GM21825 (cell line): ENCODE data around the gene ZXDC.

Experiments
- ATAC-seq: cut with Tn5 transposase; IDR thresholded peaks from one replicate; pipeline ENCODE4 v1.9.1; 2021; ENCODE audit warnings: mild to moderate bottlenecking, moderate library complexity; ENCODE audit not compliant: unreplicated experiment

ZXDC gene

DNA sequence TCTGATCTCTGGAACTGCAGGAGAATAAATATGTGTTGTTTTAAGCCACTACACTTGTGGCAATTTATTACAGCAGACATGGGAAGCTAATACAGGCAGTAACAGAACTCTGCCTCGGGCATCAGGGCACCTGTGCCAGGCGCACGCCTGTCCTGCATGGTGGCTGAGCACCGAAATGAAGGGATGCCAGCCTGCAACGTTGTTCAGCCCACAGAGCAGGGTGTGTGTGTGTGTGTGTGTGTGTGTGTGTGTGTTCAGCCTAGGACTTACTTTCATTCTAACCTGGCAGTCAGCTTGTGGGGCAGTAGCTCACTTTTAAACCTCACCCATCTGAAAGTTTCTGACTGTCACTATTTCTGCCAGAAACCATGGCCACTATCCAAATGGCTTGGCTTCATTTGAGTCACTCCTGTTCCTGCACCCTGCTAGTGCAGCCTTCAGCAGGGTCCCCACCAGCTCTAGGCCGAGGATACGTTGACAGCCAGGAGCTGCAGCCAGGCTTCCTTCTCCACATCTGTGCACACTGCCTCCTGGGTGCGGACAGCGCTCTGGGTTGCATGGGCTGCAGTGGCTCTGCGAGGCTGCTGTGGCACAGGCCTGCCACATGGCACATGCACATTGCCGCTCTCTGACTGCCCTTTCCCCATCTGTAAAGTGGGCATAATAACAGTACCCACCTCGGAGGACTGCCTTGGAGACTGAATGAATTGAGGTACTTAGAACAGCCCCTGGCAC lies 37.4 kb upstream of the ZXDC start:
- ATAC-seq = no peak

GRCh38 chr3:126512026-126512425 lies 36.3 kb upstream of the ZXDC start:
- ATAC-seq = no peak

GRCh38 chr3:126511291-126511690 lies 35.6 kb upstream of the ZXDC start:
- no peak for ATAC-seq

DNA sequence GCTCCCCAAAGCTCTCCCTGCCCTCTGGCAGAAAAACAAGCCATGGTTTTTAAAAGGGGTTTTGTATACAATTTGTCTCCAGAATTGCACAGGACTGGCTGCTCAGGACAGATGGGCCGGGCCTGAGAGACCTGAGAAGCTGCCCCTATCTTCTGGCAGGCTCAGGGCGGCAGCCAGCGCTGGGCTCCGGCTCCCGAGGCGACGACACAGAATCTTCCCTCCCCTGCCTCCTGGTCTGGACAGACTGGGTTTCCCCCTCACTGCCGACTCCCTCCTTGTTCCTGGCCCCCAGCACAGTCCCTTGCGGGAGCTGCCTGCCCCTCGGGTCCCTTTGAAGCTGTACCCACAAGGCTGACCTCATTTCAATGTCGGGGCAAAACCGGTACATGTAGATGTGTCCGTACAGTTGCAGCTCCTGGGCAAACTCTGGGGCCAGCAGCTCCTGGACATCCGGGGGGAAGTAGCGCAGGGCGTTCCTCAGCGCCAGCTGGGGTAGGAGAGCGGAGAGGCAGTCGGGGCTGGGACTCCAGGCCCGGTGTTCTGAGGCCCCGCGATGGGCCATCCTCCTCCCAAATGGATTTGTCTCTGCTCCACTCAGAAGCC lies 34.7 kb upstream of the ZXDC start:
- ATAC-seq = no peak

GRCh38 chr3:126509597-126510307 lies 34.1 kb upstream of the ZXDC start:
- no peak for ATAC-seq

GRCh38 chr3:126508564-126508964 lies 32.9 kb upstream of the ZXDC start:
- ATAC-seq = no peak

DNA sequence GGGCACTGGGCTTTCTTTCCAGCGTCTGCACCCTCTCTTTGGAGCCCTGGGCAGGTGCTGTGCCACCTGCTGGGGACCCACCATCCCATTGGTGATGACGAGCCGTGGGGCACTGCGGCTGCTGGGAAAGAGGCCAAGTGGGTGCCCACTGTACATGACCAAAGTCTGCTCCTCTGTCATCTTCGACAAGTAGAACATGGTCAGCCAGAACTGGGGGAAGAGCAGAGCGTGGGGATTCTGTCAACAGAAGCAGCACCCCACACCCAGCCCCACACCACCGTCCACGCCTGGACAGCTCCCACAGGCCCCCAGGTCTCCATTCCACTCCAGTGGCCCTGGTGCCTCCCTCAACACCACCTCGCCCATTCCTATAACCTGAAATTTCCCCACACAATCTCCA lies 32.2 kb upstream of the ZXDC start:
- no peak for ATAC-seq

- ATAC-seq = no peak
Observed at GRCh38 chr3:126503701-126504100, 28.0 kb upstream of the ZXDC start.

DNA sequence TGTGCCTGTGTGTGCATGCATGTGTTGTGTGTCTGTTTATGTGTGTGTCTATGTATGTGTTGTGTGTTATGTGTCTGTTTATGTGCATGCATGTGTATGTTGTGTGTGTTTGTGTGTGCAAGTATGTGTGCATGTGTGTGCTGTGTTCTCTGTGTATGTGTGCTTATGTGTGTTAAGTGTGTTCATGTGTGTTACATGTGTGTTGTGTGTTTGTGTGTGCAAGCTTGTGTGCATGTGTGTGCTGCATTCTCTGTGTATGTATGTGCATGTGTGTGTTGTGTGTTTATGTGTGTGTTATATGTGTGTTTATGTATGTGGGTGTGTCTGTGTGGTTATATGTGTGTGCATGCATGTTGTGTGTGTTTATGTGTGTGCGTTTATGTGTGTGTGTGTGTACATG lies 27.0 kb upstream of the ZXDC start:
- no peak for ATAC-seq

GRCh38 chr3:126501736-126502135 lies 26.0 kb upstream of the ZXDC start:
- ATAC-seq = no peak

DNA sequence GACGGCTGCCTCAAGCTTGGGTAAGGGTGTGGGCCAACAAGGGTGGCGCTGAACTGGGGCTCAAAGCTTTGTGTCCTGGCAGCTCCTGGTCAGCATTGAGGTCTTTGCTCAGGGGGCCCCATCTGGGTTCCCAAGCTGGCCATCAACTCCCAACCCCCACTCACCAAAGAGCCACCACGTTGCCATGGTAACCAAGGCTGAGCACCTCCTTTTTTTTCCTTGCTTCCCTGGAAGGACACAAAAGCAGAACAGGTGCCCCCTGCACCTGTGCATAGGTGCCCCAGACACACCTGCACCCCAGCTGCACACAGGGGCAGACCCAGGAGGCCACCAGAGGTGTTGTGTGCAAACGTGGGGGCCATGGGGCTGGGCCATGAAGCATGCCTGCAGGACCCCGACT lies 25.4 kb upstream of the ZXDC start:
- no peak for ATAC-seq

DNA sequence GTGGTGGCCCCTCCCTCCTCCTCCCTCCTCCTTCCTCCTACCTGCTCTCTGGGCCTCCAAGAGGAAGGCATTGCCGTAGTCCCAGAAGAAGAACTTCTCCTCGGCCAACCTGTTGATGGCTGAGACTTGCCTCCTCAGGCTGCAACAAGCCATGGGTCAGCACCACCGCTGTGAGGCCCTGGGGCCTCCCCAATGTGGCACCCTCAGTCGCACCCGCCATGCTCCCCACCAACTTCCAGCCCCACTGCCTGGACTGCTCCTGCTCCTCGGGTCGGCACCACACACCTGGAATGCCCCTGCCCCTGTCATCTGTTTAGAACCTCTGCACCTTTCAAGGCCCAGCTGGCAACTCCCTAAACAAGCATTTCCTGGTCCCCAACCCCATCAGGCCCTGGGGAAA lies 24.3 kb upstream of the ZXDC start:
- ATAC-seq = no peak

- no peak for ATAC-seq
Observed at GRCh38 chr3:126499401-126499800, 23.7 kb upstream of the ZXDC start.

- no peak for ATAC-seq
Observed at GRCh38 chr3:126498929-126499328, 23.2 kb upstream of the ZXDC start.

- ATAC-seq = no peak
Observed at GRCh38 chr3:126498461-126498860, 22.8 kb upstream of the ZXDC start.

DNA sequence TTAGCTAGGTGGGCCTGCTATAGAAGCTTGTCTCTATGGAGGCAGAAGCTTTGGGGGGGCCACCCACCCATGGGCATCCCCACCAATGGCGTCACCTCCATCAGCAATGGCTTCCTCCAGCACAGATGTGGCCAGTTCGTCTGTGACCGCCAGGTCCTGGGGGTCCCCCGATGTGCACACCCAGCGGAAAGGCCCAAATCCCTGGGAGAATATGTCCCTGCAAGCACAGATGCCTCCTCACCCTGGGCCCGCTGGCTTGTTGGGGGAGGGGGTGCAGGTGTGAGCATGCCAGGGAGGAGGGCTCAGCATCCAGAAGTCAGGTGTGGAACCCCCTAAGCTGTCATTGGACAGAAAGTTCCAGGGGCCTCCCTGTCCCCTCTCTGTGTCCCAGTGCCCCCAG lies 22.3 kb upstream of the ZXDC start:
- ATAC-seq = no peak

GRCh38 chr3:126496894-126497850 lies 21.5 kb upstream of the ZXDC start:
- no peak for ATAC-seq

DNA sequence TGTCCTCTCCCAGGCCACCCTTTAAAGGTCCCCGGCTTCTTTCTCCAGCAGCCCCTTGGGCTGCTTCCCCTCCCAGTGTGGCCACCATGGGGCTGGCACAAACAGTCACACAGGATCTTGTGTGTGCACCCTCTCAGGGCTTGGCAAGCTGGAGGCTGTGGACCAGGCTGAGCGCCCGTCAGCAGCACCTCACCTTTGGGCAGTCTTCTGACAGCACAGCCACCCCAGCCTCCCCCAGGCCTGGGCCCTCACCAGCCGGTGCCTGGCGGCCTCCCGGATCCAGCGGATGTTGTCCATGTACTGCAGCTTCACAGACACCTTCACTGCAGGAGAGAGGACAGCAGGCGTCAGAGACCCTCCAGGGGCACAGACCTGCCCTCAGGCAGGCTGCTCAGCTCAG lies 20.1 kb upstream of the ZXDC start:
- ATAC-seq = no peak

- ATAC-seq = no peak
Observed at GRCh38 chr3:126494970-126495230, 19.2 kb upstream of the ZXDC start.

DNA sequence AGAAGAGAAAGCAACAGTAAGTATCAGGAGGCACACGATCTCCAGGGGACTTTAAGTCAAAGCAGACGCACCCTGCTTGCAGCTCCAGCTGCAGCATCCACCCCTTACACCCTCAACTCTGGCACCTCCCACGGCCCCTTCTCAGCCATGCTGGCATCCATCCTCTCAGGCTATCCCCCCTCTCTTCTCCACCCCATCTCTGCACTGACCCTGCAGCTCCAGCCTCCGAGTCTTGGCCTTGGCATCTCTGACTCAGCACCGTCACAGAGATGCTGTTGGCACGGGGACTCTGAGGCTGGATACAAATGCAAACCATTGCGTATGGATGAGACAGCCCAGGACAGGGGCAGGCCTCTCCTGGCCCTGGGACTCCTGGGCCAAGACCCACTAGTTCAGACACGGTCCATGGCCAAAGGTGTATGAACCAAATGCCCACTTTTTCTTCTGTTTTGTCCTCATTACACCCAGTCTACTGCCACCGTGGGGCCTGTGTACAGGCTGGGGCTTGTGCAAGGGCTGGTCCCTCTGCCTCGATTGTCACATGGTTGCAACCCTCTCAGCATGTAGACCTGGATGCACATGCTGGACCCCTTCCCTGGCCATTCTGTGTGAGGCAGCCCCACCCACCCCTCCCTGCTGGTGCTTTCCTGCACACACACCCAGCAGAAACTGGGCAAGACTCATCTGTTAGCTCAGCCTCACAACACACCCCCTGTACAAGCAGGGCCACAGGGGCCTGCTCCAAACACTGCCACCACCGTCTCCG lies 18.7 kb upstream of the ZXDC start:
- no peak for ATAC-seq

DNA sequence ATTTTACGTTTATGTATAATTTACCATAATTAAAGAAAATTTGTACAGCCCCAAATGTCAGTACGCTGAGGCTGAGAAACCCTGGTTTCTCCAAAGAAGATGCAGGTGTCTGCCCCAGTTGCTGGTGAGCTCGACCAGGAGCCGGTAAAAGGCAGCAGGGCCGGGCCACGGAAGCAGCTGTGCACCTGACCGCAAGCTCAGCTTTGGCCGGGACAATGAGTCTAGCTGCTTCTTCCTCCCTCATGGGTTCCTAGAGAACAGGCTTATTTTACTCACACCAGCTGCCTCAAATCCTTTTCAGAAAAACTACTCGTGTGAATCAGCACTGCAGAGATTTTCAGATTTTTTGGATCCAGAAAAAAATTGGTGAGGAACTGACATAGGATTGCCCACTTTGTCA lies 18.0 kb upstream of the ZXDC start:
- no peak for ATAC-seq
